Measurements from ENCODE around the gene SGMS2. TPM values are rescaled to one million over a fixed set of nuclear protein-coding genes. Genes with fewer than 3 reads are reported as not detected.

The SGMS2 gene
- total RNA-seq, 4 donors from 2014 or later, result 7.4 to 90.3 (median 35.6) TPM

DNA sequence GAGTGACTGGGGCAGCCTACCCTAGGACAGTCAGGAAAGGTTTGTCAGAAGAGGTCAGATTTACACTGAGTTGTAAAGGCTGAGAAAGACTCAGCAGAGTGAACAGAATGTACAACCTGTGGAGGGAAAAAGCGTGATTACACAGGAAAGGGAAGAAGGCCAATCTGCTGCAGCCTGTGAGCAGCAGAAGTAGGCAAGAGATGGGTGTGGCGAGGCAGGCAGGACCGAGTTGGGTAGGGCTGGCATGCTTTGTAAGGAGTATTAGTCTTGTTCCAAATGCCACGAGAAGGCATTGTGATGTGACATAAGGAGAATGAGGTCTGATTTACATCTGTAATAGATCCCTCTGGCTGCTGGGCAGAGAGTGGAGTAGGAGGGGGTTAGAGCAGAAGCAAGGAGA, 12.6 kb downstream of the SGMS2 start:
- intact Hi-C loops (cut with DNase I; ENCODE audit: low total_unique reads), result no loop called here
- no peaks in the 10 kb centered on the region for H3K4me1 ChIP-seq
- H3K27ac ChIP-seq, result no peak overlapping the region
- DNase-seq, result no peak
- no peaks in the 10 kb centered on the region for H3K27me3 ChIP-seq
- H3K4me3 ChIP-seq, result no peak overlapping the region
- no peak for TF ChIP-seq POLR2A (IDR thresholded peaks at IDR 0.05)
- TF ChIP-seq, protein P1, sequence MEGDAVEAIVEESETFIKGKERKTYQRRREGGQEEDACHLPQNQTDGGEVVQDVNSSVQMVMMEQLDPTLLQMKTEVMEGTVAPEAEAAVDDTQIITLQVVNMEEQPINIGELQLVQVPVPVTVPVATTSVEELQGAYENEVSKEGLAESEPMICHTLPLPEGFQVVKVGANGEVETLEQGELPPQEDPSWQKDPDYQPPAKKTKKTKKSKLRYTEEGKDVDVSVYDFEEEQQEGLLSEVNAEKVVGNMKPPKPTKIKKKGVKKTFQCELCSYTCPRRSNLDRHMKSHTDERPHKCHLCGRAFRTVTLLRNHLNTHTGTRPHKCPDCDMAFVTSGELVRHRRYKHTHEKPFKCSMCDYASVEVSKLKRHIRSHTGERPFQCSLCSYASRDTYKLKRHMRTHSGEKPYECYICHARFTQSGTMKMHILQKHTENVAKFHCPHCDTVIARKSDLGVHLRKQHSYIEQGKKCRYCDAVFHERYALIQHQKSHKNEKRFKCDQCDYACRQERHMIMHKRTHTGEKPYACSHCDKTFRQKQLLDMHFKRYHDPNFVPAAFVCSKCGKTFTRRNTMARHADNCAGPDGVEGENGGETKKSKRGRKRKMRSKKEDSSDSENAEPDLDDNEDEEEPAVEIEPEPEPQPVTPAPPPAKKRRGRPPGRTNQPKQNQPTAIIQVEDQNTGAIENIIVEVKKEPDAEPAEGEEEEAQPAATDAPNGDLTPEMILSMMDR (IDR thresholded peaks at IDR 0.05), result no peak
- no peaks in the 10 kb centered on the region for H3K9me3 ChIP-seq
- H3K36me3 ChIP-seq, result no peaks in the 10 kb centered on the region

DNA sequence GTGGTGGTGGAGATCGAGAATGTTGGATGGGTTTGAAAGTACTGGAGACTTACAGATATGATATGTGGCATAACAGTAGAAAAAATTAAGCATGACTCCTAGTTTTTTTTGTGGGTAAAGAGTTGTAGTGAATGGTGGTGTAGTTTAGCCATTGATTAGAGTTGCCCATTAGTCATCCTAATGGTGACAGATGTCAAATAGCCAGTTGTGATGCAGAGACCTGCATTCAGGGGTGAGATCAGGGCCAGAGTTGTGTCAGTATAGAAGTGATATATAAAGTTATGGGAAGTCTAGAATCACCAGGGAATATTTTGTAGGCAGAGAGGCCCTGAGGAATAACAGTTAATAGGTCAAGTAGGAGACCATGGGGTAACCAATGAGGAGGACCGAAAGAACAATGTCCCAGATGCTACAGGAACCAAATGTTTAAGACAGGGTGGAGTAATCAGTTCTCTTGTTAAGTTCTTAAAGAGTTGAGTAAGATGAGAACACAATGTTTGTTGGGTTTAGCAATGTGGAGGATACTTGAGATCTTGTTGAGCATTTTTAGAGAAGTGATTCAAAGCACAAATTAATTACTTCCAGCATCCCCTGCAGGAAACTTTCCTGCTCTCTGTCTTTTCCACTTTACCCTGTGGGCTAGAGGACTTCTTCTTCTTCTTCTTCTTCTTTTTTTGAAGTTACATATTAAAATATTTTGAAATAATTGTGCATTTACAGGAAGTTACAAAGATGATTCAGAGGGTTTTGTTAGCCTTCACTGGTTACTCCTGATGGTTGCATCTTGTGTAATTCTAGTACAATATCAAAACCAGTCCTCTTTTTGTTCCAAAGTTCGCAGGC, 13.3 kb downstream of the SGMS2 start:
- no peak for TF ChIP-seq POLR2A (IDR thresholded peaks at IDR 0.05)
- TF ChIP-seq, protein P1 (IDR thresholded peaks at IDR 0.05), result no peak
- Histone ChIP-seq H3K27me3 (no peaks in the 10 kb centered on the region), H3K27ac (no peak overlapping the region)

DNA sequence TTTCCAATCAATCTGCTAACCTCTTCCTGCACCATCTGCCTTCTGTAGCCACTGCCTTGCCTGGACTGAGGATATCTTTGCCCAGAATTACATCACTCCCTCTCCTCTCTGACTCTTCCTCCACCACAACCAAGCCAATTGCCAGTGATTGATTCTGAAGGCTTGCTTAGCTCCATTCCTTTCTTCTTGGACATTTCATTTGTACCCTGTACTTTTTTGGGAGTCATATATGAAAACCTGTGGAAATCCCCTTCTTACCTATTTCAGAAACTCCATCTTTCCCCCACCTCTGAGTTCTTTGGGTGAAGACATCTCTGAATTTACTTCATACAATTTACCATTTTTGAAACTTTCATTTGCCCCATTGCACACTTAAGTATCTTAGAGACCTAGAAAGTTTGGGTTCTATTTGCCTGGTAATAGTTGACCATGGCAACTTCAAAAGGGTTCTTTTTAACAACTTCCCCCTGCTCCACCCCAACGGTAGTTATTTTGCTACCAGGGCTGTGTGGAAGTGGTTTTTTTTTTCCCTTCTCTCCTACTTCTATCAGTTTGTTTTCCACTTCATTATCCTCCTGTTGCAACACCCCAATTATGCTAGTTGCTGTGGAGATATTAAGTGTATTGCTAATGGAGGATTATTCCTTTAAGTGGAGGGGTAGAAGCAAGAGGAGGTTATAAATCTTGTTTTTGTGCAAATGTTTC, 14.3 kb downstream of the SGMS2 start:
- H3K27me3 ChIP-seq, result no peaks in the 10 kb centered on the region
- TF ChIP-seq, protein P1 (IDR thresholded peaks at IDR 0.05), result no peak
- H3K36me3 ChIP-seq, result no peaks in the 10 kb centered on the region
- no peak overlapping the region for H3K27ac ChIP-seq
- no peak overlapping the region for H3K4me3 ChIP-seq
- no peak for DNase-seq
- H3K4me1 ChIP-seq, result no peaks in the 10 kb centered on the region
- H3K9me3 ChIP-seq, result no peaks in the 10 kb centered on the region
- intact Hi-C loops (cut with DNase I; ENCODE audit: low total_unique reads), result no loop called here

More for the DNA sequence above, 13.3 kb downstream of the SGMS2 start:
- Histone ChIP-seq H3K36me3 (no peaks in the 10 kb centered on the region), H3K9me3 (no peaks in the 10 kb centered on the region), H3K4me3 (no peak overlapping the region), H3K4me1 (no peaks in the 10 kb centered on the region)
- DNase-seq, result no peak
- intact Hi-C loops (cut with DNase I; ENCODE audit: low total_unique reads), result no loop called here

DNA sequence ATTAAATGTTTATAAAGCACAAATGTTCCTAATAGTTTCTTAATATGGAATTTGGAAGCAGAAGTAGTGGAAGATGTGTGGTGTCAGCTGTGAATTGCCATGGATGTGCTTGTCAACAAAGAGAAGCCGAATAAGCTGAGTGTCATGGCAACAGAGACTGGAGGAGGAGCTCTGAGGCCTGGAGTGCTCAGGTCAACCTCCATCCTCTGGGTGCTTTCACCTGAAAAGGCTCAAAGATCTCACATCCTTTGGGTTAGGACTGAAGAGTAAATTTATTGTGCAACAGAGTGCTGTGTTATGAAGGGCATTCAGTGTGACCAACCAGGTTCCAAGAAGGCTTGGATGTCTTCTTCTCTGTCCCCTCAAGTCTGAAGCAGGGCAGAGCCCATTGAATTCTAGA, 18.7 kb downstream of the SGMS2 start:
- H3K27ac ChIP-seq, result no peak overlapping the region
- no peak for DNase-seq
- no peaks in the 10 kb centered on the region for H3K27me3 ChIP-seq
- H3K36me3 ChIP-seq, result no peaks in the 10 kb centered on the region
- intact Hi-C loops (cut with DNase I; ENCODE audit: low total_unique reads), result no loop called here
- H3K4me3 ChIP-seq, result no peak overlapping the region
- H3K4me1 ChIP-seq, result no peaks in the 10 kb centered on the region
- no peak for TF ChIP-seq POLR2A (IDR thresholded peaks at IDR 0.05)
- TF ChIP-seq, protein P1 (IDR thresholded peaks at IDR 0.05), result no peak
- H3K9me3 ChIP-seq, result no peaks in the 10 kb centered on the region

DNA sequence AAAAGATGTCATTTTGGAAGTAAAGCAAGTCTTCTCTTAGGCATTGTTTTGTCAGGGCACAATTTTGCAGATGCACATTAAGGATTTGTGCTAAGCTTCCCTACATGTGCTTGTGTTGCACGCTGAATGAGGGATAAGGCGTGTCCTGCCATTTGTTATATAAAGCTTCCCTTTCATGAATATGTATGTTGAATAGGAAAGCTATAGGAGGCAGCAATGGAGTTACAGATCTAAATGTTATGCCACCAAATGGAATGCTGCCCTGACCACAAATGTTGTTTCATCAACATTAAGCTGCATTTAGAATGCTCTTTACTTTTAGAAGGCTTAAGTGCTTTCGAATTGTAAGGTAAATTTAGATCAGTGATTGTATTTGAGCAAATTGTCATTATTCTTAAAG, 20.9 kb downstream of the SGMS2 start:
- H3K27me3 ChIP-seq, result no peaks in the 10 kb centered on the region
- H3K36me3 ChIP-seq, result no peaks in the 10 kb centered on the region
- no peak overlapping the region for H3K4me3 ChIP-seq
- H3K4me1 ChIP-seq, result no peaks in the 10 kb centered on the region
- DNase-seq, result no peak
- TF ChIP-seq, protein P1 (IDR thresholded peaks at IDR 0.05), result no peak
- TF ChIP-seq POLR2A (IDR thresholded peaks at IDR 0.05), result no peak
- H3K9me3 ChIP-seq, result no peaks in the 10 kb centered on the region
- intact Hi-C loops (cut with DNase I; ENCODE audit: low total_unique reads), result no loop called here
- H3K27ac ChIP-seq, result no peak overlapping the region
